ENCODE results near the gene FYN. TPM values are rescaled to one million over a fixed set of nuclear protein-coding genes. Genes with fewer than 3 reads are reported as not detected.

Gene FYN
- total and polyA plus RNA-seq, 2 experiments from 2014 or later, result 95.7 to 104 TPM

DNA sequence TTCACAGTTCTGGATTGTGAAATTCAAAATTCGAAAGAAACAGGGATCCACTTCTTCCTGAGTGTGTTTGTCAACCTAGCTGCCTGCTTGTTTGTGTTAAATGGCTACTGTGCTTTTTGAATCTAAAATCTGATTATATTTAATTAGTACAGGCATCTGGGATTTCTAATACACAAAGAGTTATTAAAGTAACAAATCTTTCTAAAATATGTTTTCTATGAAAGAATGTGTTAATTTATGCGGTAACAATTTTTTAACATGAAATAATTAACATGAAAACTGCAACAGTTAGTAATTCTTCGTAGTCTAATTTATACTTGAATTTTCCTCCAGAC lies 186.4 kb downstream of the FYN start:
- Histone ChIP-seq H3K4me3 (no peak overlapping the region), H3K27me3 (no peaks in the 10 kb centered on the region), H3K27ac (no peak overlapping the region), H3K4me1 (ENCODE audit: low read depth) (no peaks in the 10 kb centered on the region), H3K9me3 (ENCODE audit: low read depth) (no peaks in the 10 kb centered on the region), H3K36me3 (no peaks in the 10 kb centered on the region)
- no peak for DNase-seq (ENCODE audit: low read depth in 1 of 2, low spot score in 1 of 2)
- TF ChIP-seq, protein P1, sequence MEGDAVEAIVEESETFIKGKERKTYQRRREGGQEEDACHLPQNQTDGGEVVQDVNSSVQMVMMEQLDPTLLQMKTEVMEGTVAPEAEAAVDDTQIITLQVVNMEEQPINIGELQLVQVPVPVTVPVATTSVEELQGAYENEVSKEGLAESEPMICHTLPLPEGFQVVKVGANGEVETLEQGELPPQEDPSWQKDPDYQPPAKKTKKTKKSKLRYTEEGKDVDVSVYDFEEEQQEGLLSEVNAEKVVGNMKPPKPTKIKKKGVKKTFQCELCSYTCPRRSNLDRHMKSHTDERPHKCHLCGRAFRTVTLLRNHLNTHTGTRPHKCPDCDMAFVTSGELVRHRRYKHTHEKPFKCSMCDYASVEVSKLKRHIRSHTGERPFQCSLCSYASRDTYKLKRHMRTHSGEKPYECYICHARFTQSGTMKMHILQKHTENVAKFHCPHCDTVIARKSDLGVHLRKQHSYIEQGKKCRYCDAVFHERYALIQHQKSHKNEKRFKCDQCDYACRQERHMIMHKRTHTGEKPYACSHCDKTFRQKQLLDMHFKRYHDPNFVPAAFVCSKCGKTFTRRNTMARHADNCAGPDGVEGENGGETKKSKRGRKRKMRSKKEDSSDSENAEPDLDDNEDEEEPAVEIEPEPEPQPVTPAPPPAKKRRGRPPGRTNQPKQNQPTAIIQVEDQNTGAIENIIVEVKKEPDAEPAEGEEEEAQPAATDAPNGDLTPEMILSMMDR (IDR thresholded peaks at IDR 0.05; ENCODE audit: low read depth, low read length), result no peak

DNA sequence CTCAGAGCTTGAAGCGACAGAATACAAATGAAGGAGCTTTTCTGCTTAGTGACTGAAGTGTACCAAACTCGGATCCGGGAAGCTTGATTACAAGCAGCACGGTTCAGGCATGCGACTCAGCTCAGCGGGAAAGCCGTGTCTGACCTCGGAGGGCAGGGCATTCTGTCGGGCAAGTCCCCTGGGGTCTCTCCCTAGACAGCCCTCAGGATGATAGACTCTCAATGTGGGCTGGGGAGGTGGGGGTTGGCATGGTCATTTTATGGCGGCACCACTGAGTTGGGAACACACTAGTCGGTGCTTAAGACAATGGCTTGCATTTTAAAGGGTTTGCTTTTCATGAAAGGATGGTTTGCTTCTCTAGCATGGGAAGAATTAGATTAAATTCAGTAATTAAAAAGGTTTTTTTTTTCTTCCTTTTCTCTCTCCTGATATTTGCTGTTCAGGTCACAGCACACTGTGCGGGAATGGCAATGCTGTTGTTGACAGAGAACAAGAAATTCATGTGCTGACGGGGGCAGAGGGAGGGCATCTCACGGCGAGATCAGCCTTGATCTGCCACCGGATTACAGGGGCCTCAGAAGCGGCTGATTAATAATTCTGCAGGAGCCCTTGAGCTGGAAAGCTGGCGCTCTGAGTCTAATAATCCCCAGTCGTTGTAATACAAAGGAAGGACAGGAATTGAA lies 186.9 kb downstream of the FYN start:
- Histone ChIP-seq H3K4me1 (ENCODE audit: low read depth) (no peaks in the 10 kb centered on the region), H3K36me3 (no peaks in the 10 kb centered on the region), H3K27me3 (no peaks in the 10 kb centered on the region), H3K4me3 (no peak overlapping the region), H3K27ac (no peak overlapping the region), H3K9me3 (ENCODE audit: low read depth) (no peaks in the 10 kb centered on the region)
- DNase-seq (ENCODE audit: low read depth in 1 of 2, low spot score in 1 of 2), result no peak
- TF ChIP-seq, protein P1 (IDR thresholded peaks at IDR 0.05; ENCODE audit: low read depth, low read length), result no peak

DNA sequence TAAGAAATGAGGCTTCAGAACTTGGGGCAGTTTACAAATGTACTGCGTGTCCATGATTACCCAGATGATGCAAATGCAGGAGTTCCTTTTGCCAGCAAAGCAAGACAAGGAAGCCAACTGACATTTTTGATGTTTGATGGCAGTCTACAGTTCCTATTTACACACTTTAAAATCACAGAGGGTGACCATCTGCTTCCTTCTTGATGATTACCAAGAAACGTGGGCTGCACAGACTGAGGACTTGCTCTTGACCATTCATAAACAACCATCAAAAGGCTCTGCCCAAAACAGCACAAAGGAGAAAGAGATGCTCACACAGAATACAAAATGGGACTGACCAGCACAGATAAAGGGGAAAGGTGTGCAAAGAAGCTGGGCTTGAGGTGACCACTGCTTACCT lies 187.7 kb downstream of the FYN start:
- no peak overlapping the region for H3K27ac ChIP-seq
- H3K4me3 ChIP-seq, result no peak overlapping the region
- TF ChIP-seq, protein P1 (IDR thresholded peaks at IDR 0.05; ENCODE audit: low read depth, low read length), result no peak
- no peaks in the 10 kb centered on the region for H3K36me3 ChIP-seq
- no peaks in the 10 kb centered on the region for H3K9me3 ChIP-seq (ENCODE audit: low read depth)
- H3K27me3 ChIP-seq, result no peaks in the 10 kb centered on the region
- no peak for DNase-seq (ENCODE audit: low read depth in 1 of 2, low spot score in 1 of 2)
- H3K4me1 ChIP-seq (ENCODE audit: low read depth), result no peaks in the 10 kb centered on the region

DNA sequence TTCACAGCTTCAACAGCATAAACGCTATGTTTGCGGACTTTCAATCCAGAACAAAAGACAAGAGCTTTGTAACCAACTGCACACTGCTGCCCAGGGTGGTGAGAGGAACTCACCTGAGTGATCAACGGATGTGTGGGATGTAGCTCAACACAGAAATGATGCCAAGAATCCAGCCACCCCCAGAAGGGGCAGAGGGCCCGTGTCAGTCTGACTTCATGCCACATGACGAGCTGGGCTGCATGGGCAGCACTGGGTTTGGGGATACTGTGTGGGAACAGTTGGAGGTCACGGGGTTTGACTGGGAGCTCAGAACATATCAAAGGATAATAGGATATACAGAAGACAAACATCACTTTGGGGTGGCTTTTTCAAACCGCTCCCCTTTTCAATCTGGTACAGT lies 188.2 kb downstream of the FYN start:
- no peaks in the 10 kb centered on the region for H3K4me1 ChIP-seq (ENCODE audit: low read depth)
- no peak overlapping the region for H3K27ac ChIP-seq
- H3K4me3 ChIP-seq, result no peak overlapping the region
- TF ChIP-seq, protein P1 (IDR thresholded peaks at IDR 0.05; ENCODE audit: low read depth, low read length), result no peak
- DNase-seq (ENCODE audit: low read depth in 1 of 2, low spot score in 1 of 2), result no peak
- H3K9me3 ChIP-seq (ENCODE audit: low read depth), result no peaks in the 10 kb centered on the region
- H3K36me3 ChIP-seq, result no peaks in the 10 kb centered on the region
- no peaks in the 10 kb centered on the region for H3K27me3 ChIP-seq

DNA sequence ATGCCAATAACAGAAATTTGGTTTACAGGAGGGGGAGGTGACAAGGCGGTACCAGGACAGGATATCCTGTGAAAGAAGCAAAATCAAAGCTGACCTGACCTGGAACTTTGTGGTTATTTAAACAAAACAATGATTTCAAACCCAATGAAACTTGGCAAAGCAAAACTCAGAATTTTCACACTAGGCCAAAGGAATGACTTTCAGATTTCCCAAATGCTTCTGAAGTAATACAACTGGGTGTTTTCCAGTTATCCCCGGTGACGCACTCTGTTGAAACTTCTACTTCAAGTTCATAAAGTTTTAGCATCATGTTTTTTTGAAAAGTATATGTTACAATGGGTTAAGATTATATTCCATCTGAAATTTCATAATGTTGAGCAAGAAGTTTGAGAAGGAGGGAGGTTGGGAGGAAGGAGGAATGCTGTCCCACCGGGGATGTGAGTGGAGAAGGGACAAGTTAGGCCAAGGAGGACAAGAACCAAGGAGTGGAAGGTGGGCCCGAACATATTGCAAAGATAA lies 189.4 kb downstream of the FYN start:
- DNase-seq (ENCODE audit: low read depth in 1 of 2, low spot score in 1 of 2), result peak in 1 of 2 donors; percentile 98
- Histone ChIP-seq H3K27ac (no peak overlapping the region), H3K4me3 (no peak overlapping the region), H3K36me3 (no peaks in the 10 kb centered on the region), H3K9me3 (ENCODE audit: low read depth) (no peaks in the 10 kb centered on the region), H3K27me3 (no peaks in the 10 kb centered on the region), H3K4me1 (ENCODE audit: low read depth) (no peaks in the 10 kb centered on the region)
- TF ChIP-seq, protein P1 (IDR thresholded peaks at IDR 0.05; ENCODE audit: low read depth, low read length), result no peak

All from cardiac muscle cell (in vitro differentiated cells and primary cell).